ENCODE measurements around the gene KCTD17. TPM values are rescaled to one million over a fixed set of nuclear protein-coding genes. Genes with fewer than 3 reads are reported as not detected.
A peak's percentile ranks its signal among the peaks of the same experiment; 100 is the strongest.

KCTD17 gene
- total RNA-seq, 2 experiments from 2014 or later = 17.3 to 17.9 TPM

GRCh38 chr22:37068859-37069258 lies 17.3 kb downstream of the KCTD17 start:
- POLR2A ChIA-PET = no interaction called here

GRCh38 chr22:37069319-37069718 lies 17.8 kb downstream of the KCTD17 start:
- H3K36me3 Mint-ChIP-seq (ENCODE audit: low read depth) = no peaks in the 10 kb centered on the region
- H3K27ac Mint-ChIP-seq = no peak overlapping the region
- TF ChIP-seq CTCF (IDR thresholded peaks at IDR 0.05) = no peak
- no peaks in the 10 kb centered on the region for H3K4me1 ChIP-seq (ENCODE audit: insufficient read depth, low read length)
- H3K9me3 Mint-ChIP-seq = no peaks in the 10 kb centered on the region
- H3K9me3 ChIP-seq (ENCODE audit: control insufficient read depth in 1 of 2, insufficient read depth in 1 of 2, low read length in 2 of 2) = peaks cover 0 to 3% of the 10 kb centered on the region in 2 experiments
- H3K4me1 Mint-ChIP-seq (ENCODE audit: low read depth) = no peaks in the 10 kb centered on the region
- H3K27me3 ChIP-seq (ENCODE audit: control insufficient read depth in 1 of 2, insufficient read depth in 2 of 2, low read length in 2 of 2) = peaks cover 18 to 25% of the 10 kb centered on the region in 2 experiments
- DNase-seq (no peak), ATAC-seq (ENCODE audit: poor library complexity) (no peak)
- no peaks in the 10 kb centered on the region for H3K36me3 ChIP-seq (ENCODE audit: insufficient read depth, low read length)
- H3K27ac ChIP-seq (ENCODE audit: low read depth in 1 of 2, low read length in 2 of 2) = no peak overlapping the region
- ChIA-PET POLR2A (interaction anchor here (2.2 kb wide), 1 partner anchor 11 kb away, joined by 5 read pairs; no protein-coding TSS in a partner anchor), CTCF (no interaction called here)
- no peak overlapping the region for H3K4me3 Mint-ChIP-seq
- H3K27me3 Mint-ChIP-seq = peaks cover 20% of the 10 kb centered on the region
- no peak overlapping the region for H3K4me3 ChIP-seq (ENCODE audit: low read length)
- intact Hi-C loops (cut with DNase I, micrococcal nuclease) = no loop called here

More at GRCh38 chr22:37068859-37069258, 17.3 kb downstream of the KCTD17 start:
- Mint-ChIP-seq H3K4me3 (no peak overlapping the region), H3K36me3 (ENCODE audit: low read depth) (no peaks in the 10 kb centered on the region), H3K4me1 (ENCODE audit: low read depth) (no peaks in the 10 kb centered on the region), H3K9me3 (no peaks in the 10 kb centered on the region), H3K27ac (no peak overlapping the region), H3K27me3 (peaks cover 20% of the 10 kb centered on the region)
- Histone ChIP-seq H3K4me1 (ENCODE audit: insufficient read depth, low read length) (no peaks in the 10 kb centered on the region), H3K4me3 (ENCODE audit: low read length) (no peak overlapping the region), H3K27me3 (ENCODE audit: control insufficient read depth in 1 of 2, insufficient read depth in 2 of 2, low read length in 2 of 2) (peaks cover 18 to 25% of the 10 kb centered on the region in 2 experiments), H3K27ac (ENCODE audit: low read depth in 1 of 2, low read length in 2 of 2) (no peak overlapping the region), H3K9me3 (ENCODE audit: control insufficient read depth in 1 of 2, insufficient read depth in 1 of 2, low read length in 2 of 2) (peaks cover 0 to 3% of the 10 kb centered on the region in 2 experiments), H3K36me3 (ENCODE audit: insufficient read depth, low read length) (no peaks in the 10 kb centered on the region)
- ATAC-seq (ENCODE audit: poor library complexity) (peak; percentile 34), DNase-seq (no peak)
- no peak for TF ChIP-seq CTCF (IDR thresholded peaks at IDR 0.05)
- intact Hi-C loops (cut with DNase I, micrococcal nuclease) = no loop called here
- CTCF ChIA-PET = no interaction called here

- CTCF ChIA-PET = no interaction called here
- no peaks in the 10 kb centered on the region for H3K36me3 ChIP-seq (ENCODE audit: insufficient read depth, low read length)
- Mint-ChIP-seq H3K9me3 (no peaks in the 10 kb centered on the region), H3K36me3 (ENCODE audit: low read depth) (no peaks in the 10 kb centered on the region), H3K4me1 (ENCODE audit: low read depth) (no peaks in the 10 kb centered on the region), H3K4me3 (no peak overlapping the region), H3K27ac (no peak overlapping the region), H3K27me3 (peaks cover 20% of the 10 kb centered on the region)
- TF ChIP-seq CTCF (IDR thresholded peaks at IDR 0.05) = no peak
- peaks cover 18 to 25% of the 10 kb centered on the region in 2 experiments for H3K27me3 ChIP-seq (ENCODE audit: control insufficient read depth in 1 of 2, insufficient read depth in 2 of 2, low read length in 2 of 2)
- H3K4me3 ChIP-seq (ENCODE audit: low read length) = no peak overlapping the region
- POLR2A ChIA-PET = interaction anchor here (2.2 kb wide), 1 partner anchor 10 kb away, joined by 5 read pairs; no protein-coding TSS in a partner anchor
- H3K27ac ChIP-seq (ENCODE audit: low read depth in 1 of 2, low read length in 2 of 2) = no peak overlapping the region
- DNase-seq = no peak
- ATAC-seq (ENCODE audit: poor library complexity) = no peak
- peaks cover 0 to 3% of the 10 kb centered on the region in 2 experiments for H3K9me3 ChIP-seq (ENCODE audit: control insufficient read depth in 1 of 2, insufficient read depth in 1 of 2, low read length in 2 of 2)
- intact Hi-C loops (cut with DNase I, micrococcal nuclease) = no loop called here
- H3K4me1 ChIP-seq (ENCODE audit: insufficient read depth, low read length) = no peaks in the 10 kb centered on the region
Observed at GRCh38 chr22:37069719-37070118, 18.2 kb downstream of the KCTD17 start.
